PC-3 (cell line): ENCODE measurements around the gene USH1G.

Source experiments
- CTCF ChIP-seq: fragments of 300-600 bp; sonication (generic); conservative IDR thresholded peaks from 2 replicates; pipeline ENCODE4 v1.5.1; 2017; ENCODE audit warnings: antibody characterized with exemption, low read depth, mild to moderate bottlenecking, low read length
- EZH2 ChIP-seq: fragments of 300-600 bp; sonication (generic); IDR thresholded peaks from one replicate; pipeline ENCODE4 v1.6.1; 2017; ENCODE audit warnings: antibody characterized with exemption, mild to moderate bottlenecking, low read length; ENCODE audit not compliant: unreplicated experiment
- EZH2phosphoT487 ChIP-seq: fragments of 300-600 bp; sonication (generic); IDR thresholded peaks from 2 replicates; pipeline ENCODE4 v1.6.1; 2018; ENCODE audit warnings: mild to moderate bottlenecking, antibody characterized with exemption, low read length, borderline replicate concordance

DNA sequence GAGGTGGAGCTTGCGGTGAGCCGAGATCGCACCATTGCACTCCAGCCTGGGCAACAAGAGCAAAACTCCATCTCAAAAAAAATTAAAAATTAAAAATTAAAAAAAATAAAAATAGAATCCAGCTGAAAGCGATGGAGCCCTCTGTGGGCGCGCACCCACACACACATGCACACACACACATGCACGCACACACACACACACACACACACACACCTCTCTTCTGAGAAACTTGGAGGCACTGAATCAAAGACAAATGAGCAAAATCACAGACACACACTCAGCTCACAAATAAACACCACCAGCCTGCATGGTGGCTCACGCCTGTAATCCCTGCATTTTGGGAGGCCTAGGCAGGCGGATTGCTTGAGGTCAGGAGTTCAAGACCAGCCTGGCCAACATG is 20.0 kb downstream of the USH1G start:
- TF ChIP-seq CTCF (no peak), EZH2 (no peak), EZH2phosphoT487 (no peak)
